ENCODE measurements around the gene NUDT14. TPM values are rescaled to one million over a fixed set of nuclear protein-coding genes. Genes with fewer than 3 reads are reported as not detected.

The NUDT14 gene
- total RNA-seq, 1 experiment from 2014 or later = 74.9 TPM

GRCh38 chr14:105212541-105213300 lies 31.6 kb upstream of the NUDT14 start:
- no peak for DNase-seq (ENCODE audit: low spot score)

- no peak for DNase-seq (ENCODE audit: low spot score)
Measured at GRCh38 chr14:105211758-105212089, 30.6 kb upstream of the NUDT14 start.

- DNase-seq (ENCODE audit: low spot score) = no peak
Measured at GRCh38 chr14:105211086-105211757, 30.1 kb upstream of the NUDT14 start.

GRCh38 chr14:105210266-105211025 lies 29.3 kb upstream of the NUDT14 start:
- DNase-seq (ENCODE audit: low spot score) = no peak

- no peak for DNase-seq (ENCODE audit: low spot score)
Measured at GRCh38 chr14:105209646-105210045, 28.5 kb upstream of the NUDT14 start.

GRCh38 chr14:105209091-105209490 lies 28.0 kb upstream of the NUDT14 start:
- no peak for DNase-seq (ENCODE audit: low spot score)

- no peak for DNase-seq (ENCODE audit: low spot score)
Measured at GRCh38 chr14:105208738-105209075, 27.6 kb upstream of the NUDT14 start.

- no peak for DNase-seq (ENCODE audit: low spot score)
Measured at GRCh38 chr14:105207996-105208737, 27.1 kb upstream of the NUDT14 start.

- no peak for DNase-seq (ENCODE audit: low spot score)
Measured at GRCh38 chr14:105207460-105207901, 26.4 kb upstream of the NUDT14 start.

- no peak for DNase-seq (ENCODE audit: low spot score)
Measured at GRCh38 chr14:105206873-105207272, 25.8 kb upstream of the NUDT14 start.

GRCh38 chr14:105205673-105206208 lies 24.6 kb upstream of the NUDT14 start:
- DNase-seq (ENCODE audit: low spot score) = no peak

GRCh38 chr14:105204931-105205672 lies 24.0 kb upstream of the NUDT14 start:
- no peak for DNase-seq (ENCODE audit: low spot score)

- peak; percentile 76 for DNase-seq (ENCODE audit: low spot score)
Measured at GRCh38 chr14:105204206-105204930, 23.3 kb upstream of the NUDT14 start.

GRCh38 chr14:105203701-105204100 lies 22.6 kb upstream of the NUDT14 start:
- no peak for DNase-seq (ENCODE audit: low spot score)

GRCh38 chr14:105203057-105203531 lies 22.0 kb upstream of the NUDT14 start:
- DNase-seq (ENCODE audit: low spot score) = peak; percentile 66

- DNase-seq (ENCODE audit: low spot score) = no peak
Measured at GRCh38 chr14:105201925-105202513, 20.9 kb upstream of the NUDT14 start.

GRCh38 chr14:105201156-105201924 lies 20.2 kb upstream of the NUDT14 start:
- no peak for DNase-seq (ENCODE audit: low spot score)

GRCh38 chr14:105200641-105201040 lies 19.5 kb upstream of the NUDT14 start:
- DNase-seq (ENCODE audit: low spot score) = no peak

GRCh38 chr14:105200074-105200473 lies 19.0 kb upstream of the NUDT14 start:
- DNase-seq (ENCODE audit: low spot score) = no peak

Data from HT-29 (cell line).